Mesothelial cell of epicardium (in vitro differentiated cells): ENCODE data around the gene AUTS2. TPM values are rescaled to one million over a fixed set of nuclear protein-coding genes. Genes with fewer than 3 reads are reported as not detected.

ENCODE experiments used
- DNase-seq, 2 experiments: peaks; one replicate each; pipeline ENCODE4 v3.0.0; 2021; ENCODE audit warnings: low spot score in 2 of 2; ENCODE audit not compliant: unreplicated experiment in 2 of 2
- H3K27ac Mint-ChIP-seq: 2 replicates; pipeline ENCODE4 v1.8.0; 2021; ENCODE audit warnings: mixed read lengths
- H3K27me3 Mint-ChIP-seq: 2 replicates; pipeline ENCODE4 v1.8.0; 2021; ENCODE audit warnings: low read depth, mixed read lengths
- H3K36me3 Mint-ChIP-seq: 2 replicates; pipeline ENCODE4 v1.8.0; 2021; ENCODE audit warnings: mixed read lengths
- H3K4me1 Mint-ChIP-seq: 2 replicates; pipeline ENCODE4 v1.8.0; 2021; ENCODE audit warnings: mixed read lengths
- H3K4me3 Mint-ChIP-seq: 2 replicates; pipeline ENCODE4 v1.8.0; 2021; ENCODE audit warnings: mild to moderate bottlenecking, moderate library complexity, mixed read lengths
- H3K9me3 Mint-ChIP-seq: 2 replicates; pipeline ENCODE4 v1.8.0; 2021; ENCODE audit warnings: mixed read lengths
- CTCF ChIP-seq: fragments of 200-600 bp; sonication (generic); IDR thresholded peaks from one replicate; pipeline ENCODE4 v1.5.0; 2021; ENCODE audit warnings: antibody characterized with exemption; ENCODE audit not compliant: unreplicated experiment
- total RNA-seq: library from RNA; stranded (reverse); gene quantifications from 3 replicates; pipeline ENCODE4 v1.2.1, GENCODE V29; 2021

AUTS2 gene
- total RNA-seq, 1 donor from 2014 or later = 135 TPM

GRCh38 chr7:70420381-70420662 lies 822.0 kb downstream of the AUTS2 start:
- no peak for TF ChIP-seq CTCF
- H3K36me3 Mint-ChIP-seq = no peaks in the 10 kb centered on the region
- H3K9me3 Mint-ChIP-seq = no peaks in the 10 kb centered on the region
- H3K27me3 Mint-ChIP-seq = no peaks in the 10 kb centered on the region
- peaks cover 12% of the 10 kb centered on the region for H3K4me1 Mint-ChIP-seq
- DNase-seq = no peak
- no peak overlapping the region for H3K4me3 Mint-ChIP-seq
- H3K27ac Mint-ChIP-seq = no peak overlapping the region

- DNase-seq = no peak
- no peak overlapping the region for H3K27ac Mint-ChIP-seq
- peaks cover 12% of the 10 kb centered on the region for H3K4me1 Mint-ChIP-seq
These were observed 823.0 kb downstream of the AUTS2 start for GRCh38 chr7:70421319-70421718.

GRCh38 chr7:70426249-70426880 lies 828.1 kb downstream of the AUTS2 start:
- TF ChIP-seq CTCF = no peak
- Mint-ChIP-seq H3K4me3 (no peak overlapping the region), H3K27me3 (no peaks in the 10 kb centered on the region), H3K4me1 (no peaks in the 10 kb centered on the region), H3K9me3 (no peaks in the 10 kb centered on the region), H3K36me3 (peaks cover 2% of the 10 kb centered on the region), H3K27ac (no peak overlapping the region)
- DNase-seq = no peak

More at GRCh38 chr7:70421319-70421718, 823.0 kb downstream of the AUTS2 start:
- H3K36me3 Mint-ChIP-seq = no peaks in the 10 kb centered on the region
- H3K4me3 Mint-ChIP-seq = no peak overlapping the region
- TF ChIP-seq CTCF = no peak
- H3K27me3 Mint-ChIP-seq = no peaks in the 10 kb centered on the region
- H3K9me3 Mint-ChIP-seq = no peaks in the 10 kb centered on the region

GRCh38 chr7:70432567-70433001 lies 834.3 kb downstream of the AUTS2 start:
- H3K4me3 Mint-ChIP-seq = no peak overlapping the region
- no peak for TF ChIP-seq CTCF

GRCh38 chr7:70434376-70434775 lies 836.1 kb downstream of the AUTS2 start:
- H3K4me3 Mint-ChIP-seq = no peak overlapping the region
- H3K9me3 Mint-ChIP-seq = no peaks in the 10 kb centered on the region

More at GRCh38 chr7:70432567-70433001, 834.3 kb downstream of the AUTS2 start:
- H3K36me3 Mint-ChIP-seq = peaks cover 2% of the 10 kb centered on the region
- H3K27ac Mint-ChIP-seq = no peak overlapping the region
- no peaks in the 10 kb centered on the region for H3K9me3 Mint-ChIP-seq
- no peaks in the 10 kb centered on the region for H3K27me3 Mint-ChIP-seq
- H3K4me1 Mint-ChIP-seq = no peaks in the 10 kb centered on the region
- DNase-seq = no peak

More at GRCh38 chr7:70434376-70434775, 836.1 kb downstream of the AUTS2 start:
- no peak for DNase-seq
- Mint-ChIP-seq H3K4me1 (no peaks in the 10 kb centered on the region), H3K36me3 (peaks cover 2% of the 10 kb centered on the region), H3K27me3 (no peaks in the 10 kb centered on the region), H3K27ac (no peak overlapping the region)
- no peak for TF ChIP-seq CTCF
